Limb (tissue), 2 donors: Measurements from ENCODE around the gene CRYGS.
"Not testable (repeated sequence)": the region's sequence is repeated elsewhere in the genome, so short reads cannot be mapped to it uniquely, and the experiment has no call there.

ENCODE experiments used
- DNase-seq, 2 donors: peaks; one replicate each; pipeline ENCODE4 v3.0.0-alpha.2; 2016; ENCODE audit errors: extremely low spot score in 2 of 2

Gene CRYGS

DNA sequence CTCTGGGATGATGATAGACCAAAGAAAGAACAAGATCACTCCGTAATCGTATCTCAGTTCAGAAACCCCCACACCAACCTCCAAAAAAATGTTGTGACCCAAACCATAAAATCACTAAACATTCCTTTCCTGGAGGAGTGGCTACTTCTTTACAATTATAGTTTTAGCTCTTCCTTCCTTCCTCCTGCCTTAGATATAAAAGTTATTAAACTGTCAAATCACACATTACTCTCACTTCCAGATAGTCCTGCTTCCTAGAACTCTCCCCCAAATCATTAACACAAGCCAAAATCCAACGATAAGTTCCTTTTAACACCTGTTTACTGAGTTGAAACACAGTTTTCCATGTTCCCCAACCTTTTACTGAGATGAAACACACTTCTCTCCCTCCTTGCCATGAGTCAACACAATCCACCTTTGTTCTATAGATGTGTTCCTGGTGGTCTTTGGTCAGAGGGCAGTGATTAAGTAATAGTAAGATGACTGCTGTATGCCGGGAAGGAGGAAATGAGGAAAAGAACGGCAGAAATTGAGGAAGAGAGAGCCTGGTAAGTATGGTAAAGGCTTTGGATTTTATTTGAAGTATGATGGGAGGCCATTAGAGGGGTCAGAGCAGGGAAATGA is 8.3 kb upstream of the CRYGS start:
- no peak for DNase-seq

DNA sequence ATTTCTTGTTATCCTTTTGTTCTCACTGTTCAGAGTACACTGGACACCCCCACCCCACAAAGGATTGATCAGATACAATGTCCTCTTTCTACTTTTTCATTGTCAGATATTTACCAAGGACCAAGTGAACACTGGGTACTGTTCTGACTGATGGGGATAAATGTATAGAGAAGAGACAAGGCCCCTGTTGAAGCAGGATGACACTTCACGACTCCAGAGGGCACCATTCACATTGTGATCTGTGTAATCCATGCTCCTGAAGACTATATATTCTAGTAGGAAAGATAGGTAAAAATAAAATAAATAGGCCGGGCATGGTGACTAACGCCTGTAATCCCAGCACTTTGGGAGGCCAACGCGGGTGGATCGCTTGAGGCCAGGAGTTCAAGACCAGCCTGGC is 7.2 kb upstream of the CRYGS start:
- no peak for DNase-seq

- no peak for DNase-seq
Observed at GRCh38 chr3:186549497-186549896, 5.3 kb upstream of the CRYGS start.

- no peak for DNase-seq
Observed at GRCh38 chr3:186540835-186541226, 3.3 kb downstream of the CRYGS start.

DNA sequence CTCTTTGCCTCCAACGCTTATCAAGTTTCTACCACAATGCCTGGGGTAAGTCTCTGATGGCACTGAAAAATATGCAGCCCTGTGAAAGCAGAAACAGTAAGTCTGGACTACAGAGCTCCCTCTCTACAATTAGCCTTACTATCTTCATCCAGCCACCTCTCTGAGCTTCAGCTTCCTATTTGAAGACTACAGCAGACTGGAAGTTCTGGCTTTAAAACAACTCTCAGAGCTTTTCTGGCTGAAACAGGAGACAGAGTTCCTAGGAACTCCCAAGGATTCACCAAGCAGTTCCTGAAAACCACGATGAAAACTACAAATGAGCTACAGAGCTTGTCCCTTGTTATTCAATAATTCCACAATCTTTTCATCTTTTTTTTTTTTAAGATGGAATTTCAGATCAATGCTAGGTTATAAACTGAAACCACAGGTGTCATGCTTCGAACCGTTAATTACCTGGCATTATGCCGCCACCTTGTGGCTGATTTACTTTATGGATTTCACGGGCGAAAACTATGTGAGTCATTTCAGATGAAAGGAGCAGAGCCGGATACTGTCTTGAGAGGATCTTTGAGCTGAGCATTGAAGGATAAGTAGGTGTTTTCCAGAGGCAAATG is 3.9 kb downstream of the CRYGS start:
- peak; percentile 56 to 76 for DNase-seq

DNA sequence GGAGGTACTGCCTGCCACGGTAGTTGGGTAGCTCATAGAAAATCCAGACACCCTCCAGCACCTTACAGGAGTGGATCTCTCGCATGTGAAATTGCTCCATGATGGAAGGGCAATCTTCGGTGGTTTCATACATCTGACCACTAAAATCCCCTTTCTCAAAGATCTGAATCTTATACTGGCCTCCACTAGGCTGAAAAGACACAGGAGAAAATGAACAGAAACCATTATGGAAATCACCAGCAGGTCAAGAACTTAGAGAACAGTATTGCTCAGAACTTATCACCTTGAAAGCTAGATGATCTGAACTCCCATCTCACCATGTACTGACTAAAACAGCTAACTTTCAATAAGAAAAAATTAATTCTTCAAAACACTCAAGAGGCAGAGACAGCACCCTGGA is 5.4 kb downstream of the CRYGS start:
- DNase-seq, result no peak

DNA sequence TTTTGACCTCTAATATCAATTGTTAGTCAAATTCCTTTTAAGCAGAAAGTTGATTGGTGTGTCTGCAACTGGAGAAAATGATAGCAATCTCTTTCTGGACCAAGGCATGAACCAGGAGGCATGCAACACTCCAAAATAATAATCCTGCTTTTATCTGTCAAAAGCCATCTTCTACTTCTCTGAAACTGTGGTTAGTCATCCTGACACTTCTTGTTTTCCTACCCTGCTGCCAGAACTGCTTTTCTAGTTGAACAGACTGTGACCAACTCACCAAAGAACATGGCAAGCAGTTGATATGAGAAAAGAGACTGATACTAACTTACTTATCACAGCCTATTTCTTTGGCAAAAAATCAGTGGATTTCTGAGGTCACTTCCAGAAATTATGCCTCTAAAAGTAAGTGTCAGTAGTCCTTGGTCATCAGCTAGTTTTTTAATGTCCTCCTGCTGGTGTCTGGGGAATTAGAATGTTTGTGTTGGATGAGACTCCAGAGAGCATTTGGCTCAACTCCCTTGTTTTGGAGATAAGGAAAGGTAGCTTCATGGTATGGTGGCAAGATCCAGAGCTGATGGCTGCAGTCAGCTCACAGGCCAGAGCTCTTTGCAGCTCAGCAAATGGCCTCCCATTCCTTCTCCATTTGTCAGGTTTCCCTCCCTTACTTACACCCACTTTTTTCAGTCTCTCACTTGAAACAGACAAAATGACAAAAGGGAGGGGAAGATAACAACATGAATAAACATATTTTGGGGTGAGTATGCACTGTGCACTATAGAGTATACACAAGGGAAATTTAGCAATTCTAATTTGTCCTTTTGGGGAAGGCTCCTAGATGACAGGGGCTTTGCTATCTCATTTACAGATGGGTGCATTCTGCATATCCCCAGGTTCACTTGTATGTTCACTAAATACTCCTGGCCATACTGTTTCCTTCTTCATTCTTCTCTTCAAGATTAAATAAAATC is 7.0 kb downstream of the CRYGS start:
- no peak for DNase-seq

GRCh38 chr3:186534113-186534669 is 10.0 kb downstream of the CRYGS start:
- no peak for DNase-seq

GRCh38 chr3:186532598-186533072 is 11.5 kb downstream of the CRYGS start:
- no peak for DNase-seq

DNA sequence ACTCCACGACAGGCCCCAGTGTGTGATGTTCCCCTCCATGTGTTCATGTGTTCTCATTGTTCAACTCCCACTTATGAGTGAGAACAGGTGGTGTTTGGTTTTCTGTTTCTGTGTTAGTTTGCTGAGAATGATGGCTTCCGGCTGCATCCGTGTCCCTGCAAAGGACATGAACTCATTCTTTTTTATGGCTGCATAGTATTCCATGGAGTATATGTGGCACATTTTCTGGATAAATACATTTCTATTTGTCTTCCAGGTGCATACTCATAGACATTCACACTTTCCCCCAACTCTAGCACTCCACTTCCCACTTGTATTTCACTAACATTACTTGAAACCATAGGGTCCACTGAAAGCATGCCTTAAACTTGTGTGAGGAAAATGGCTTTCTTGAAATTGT is 12.5 kb downstream of the CRYGS start:
- not testable (repeated sequence) for DNase-seq

DNA sequence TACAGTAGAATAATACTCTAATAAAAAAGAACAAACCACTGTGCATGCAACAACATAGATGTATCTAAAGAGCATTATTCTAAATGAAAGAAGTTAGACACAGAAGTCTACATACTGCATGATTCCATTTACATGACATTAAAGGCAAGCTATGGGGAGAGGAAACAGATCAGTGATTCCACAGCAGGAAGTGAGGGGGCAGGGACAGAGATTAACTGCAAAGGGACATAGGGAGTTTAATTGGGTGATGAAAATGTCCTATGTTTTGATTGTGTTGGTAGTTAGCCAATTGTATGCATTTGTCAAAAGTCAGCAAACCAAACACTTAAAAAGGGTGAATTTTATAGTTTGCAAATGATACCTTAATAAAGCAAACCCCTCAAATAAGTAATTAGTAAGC is 13.8 kb downstream of the CRYGS start:
- no peak for DNase-seq

- no peak for DNase-seq
Observed at GRCh38 chr3:186529201-186529999, 14.8 kb downstream of the CRYGS start.

GRCh38 chr3:186526256-186526606 is 17.9 kb downstream of the CRYGS start:
- no peak for DNase-seq

GRCh38 chr3:186525369-186526255 is 18.6 kb downstream of the CRYGS start:
- DNase-seq, result no peak

DNA sequence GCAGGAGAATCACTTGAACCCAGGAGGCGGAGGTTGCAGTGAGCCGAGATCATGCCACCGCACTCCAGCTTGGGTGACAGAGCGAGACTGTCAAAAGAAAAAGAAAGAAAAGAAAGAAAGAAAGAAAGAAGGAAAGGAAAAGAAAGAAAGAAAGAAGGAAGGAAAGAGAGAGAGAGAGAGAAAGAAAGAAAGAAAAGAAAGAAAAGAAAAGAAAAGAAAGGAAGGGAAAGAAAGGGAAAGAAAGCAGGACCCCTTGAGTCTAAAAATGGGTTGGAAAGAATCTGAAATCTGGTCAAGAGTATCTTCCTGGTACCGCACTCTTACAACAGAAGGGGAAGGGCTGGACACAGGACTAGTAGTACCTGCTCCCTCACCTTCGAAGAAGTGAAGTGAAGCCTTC is 19.6 kb downstream of the CRYGS start:
- no peak for DNase-seq

GRCh38 chr3:186523434-186523833 is 20.7 kb downstream of the CRYGS start:
- no peak for DNase-seq

DNA sequence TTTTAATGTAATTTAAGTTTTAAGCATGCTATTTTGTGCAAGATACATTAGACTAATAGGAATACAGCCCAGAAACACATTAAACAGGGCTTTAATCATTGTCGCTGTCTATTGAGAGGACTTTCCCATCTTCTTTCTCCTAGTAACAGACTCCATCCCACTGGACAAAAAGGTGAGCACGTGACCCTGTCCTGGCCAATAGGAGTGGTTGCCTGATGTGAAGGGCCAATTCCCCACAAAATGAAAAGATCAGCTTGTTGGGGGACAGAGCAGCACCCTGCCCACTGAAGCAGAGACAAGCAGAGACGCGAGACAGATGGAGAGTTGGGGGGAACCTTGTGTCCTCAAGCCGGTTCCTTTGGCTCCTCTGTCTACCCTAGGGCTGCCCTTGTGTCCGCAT is 21.2 kb downstream of the CRYGS start:
- no peak for DNase-seq

DNA sequence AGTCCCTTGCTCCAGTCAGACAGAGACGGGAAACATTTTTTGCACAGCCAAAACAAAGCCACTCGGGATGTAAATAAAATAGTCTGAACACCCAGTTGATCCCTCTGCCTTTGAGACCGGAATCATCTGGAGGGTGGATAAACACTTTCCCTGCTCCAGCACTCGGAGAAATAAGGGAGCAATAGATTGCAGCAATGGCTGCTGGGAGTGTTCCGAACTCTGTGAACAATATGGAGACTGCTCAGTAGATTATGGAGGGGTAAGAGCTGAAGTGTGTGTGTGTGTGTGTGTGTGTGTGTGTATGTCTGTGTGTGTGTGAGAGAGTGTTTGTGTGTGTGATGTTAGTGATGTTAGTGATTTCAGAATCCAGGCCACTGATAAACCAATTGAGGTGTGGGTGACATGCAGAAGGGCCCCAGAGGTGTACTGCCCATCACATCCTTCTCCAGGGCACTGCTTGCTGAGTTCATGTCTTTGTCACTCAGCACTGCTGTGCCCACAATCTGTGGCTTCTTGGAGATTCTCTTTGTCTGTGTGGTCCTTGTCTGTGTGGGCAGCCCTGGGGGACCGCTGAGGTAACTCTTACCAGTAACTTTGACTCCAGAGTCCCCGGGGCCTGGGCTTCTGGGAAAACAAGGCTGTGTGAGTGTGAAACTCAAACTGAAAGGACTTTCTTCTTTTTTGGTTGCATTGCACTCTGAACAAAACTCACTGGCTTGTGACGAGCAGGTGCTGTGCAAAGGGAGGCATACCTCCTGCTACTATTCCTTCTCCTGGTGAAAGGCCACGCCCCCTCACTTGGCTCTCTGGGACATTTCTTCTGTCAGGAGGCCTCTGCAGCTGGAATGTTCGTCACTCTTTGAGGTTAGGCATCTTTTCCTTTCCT is 23.0 kb downstream of the CRYGS start:
- no peak for DNase-seq

DNA sequence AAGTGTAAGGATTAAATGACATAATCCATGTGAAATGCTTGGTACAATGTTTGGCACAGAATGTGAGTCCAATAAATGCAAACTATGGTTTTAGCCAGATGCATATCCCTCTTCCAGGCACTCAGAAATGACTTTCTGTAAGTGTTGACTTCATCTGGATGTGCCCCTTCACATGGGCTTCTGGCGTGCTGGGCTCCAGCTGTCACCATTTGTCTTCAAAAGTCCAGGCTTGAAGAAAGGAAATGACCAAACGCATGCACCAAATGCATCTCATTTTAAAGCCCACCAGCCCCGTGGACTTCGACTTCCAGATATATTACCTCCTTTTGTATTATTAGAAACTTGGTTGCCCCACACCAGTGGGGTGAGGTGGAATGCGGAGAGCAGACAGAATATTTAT is 23.7 kb downstream of the CRYGS start:
- DNase-seq, result no peak
